Loucy (cell line): ENCODE data around the gene NOC4L.

Source experiments
- EZH2phosphoT487 ChIP-seq: fragments of 200-600 bp; IDR thresholded peaks from 2 replicates; pipeline ENCODE4 v1.6.1; 2018; ENCODE audit warnings: antibody characterized with exemption, mild to moderate bottlenecking, moderate library complexity, borderline replicate concordance
- TF ChIP-seq, protein P1 (sequence below): fragments of 200-600 bp; sonication (generic); conservative IDR thresholded peaks from 2 replicates; pipeline ENCODE4 v1.5.1; 2014; ENCODE audit warnings: mild to moderate bottlenecking, antibody characterized with exemption, low read length

DNA sequence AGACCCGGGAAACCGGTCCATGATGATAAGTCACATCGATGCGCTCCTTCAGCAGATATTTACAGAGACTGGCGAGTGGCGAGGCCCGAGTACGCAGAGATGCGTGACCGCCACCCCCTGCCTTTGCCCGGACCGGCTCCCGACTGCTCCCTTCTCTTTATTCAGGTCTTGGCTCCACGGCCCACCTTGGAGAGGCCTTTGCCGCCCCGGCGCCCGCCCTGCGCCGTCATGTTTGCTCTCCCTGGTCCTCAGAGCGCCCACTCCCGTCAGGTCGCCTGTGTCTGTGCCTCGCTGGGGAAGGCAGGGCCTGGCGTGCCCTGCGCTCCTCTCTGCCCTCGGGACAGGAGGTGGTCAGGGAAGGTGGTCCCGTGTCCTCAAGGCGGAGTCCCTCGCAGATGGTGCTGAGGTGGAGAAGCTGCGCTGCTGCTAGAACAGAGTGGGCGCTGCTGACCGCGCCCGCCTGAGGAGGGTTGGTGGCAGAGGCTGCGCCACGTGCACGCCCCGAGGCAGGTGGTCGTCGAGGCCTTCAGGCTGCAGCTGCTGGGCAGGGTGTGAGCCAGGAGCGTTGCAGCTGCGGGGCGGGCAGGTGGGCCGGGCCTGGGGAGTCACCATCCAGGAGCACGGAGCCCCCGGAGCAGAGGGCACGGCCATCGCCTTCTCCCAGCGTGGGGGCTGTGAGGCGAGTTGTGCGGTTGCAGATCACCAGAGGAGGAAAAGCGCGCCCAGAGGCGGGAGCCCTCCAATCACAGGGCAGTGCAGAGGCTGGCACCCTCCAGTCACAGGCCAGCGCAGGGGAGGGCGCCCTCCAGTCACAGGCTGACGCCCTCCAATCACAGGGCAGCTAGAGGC, 27.3 kb upstream of the NOC4L start:
- TF ChIP-seq, protein P1, sequence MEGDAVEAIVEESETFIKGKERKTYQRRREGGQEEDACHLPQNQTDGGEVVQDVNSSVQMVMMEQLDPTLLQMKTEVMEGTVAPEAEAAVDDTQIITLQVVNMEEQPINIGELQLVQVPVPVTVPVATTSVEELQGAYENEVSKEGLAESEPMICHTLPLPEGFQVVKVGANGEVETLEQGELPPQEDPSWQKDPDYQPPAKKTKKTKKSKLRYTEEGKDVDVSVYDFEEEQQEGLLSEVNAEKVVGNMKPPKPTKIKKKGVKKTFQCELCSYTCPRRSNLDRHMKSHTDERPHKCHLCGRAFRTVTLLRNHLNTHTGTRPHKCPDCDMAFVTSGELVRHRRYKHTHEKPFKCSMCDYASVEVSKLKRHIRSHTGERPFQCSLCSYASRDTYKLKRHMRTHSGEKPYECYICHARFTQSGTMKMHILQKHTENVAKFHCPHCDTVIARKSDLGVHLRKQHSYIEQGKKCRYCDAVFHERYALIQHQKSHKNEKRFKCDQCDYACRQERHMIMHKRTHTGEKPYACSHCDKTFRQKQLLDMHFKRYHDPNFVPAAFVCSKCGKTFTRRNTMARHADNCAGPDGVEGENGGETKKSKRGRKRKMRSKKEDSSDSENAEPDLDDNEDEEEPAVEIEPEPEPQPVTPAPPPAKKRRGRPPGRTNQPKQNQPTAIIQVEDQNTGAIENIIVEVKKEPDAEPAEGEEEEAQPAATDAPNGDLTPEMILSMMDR: no peak
- TF ChIP-seq EZH2phosphoT487: no peak
